HG02759 (cell line): Measurements from ENCODE around the gene NRIP2.

Experiments used
- ATAC-seq: cut with Tn5 transposase; IDR thresholded peaks from one replicate; pipeline ENCODE4 v1.9.1; 2021; ENCODE audit warnings: mild to moderate bottlenecking, moderate library complexity; ENCODE audit not compliant: unreplicated experiment

NRIP2 gene

DNA sequence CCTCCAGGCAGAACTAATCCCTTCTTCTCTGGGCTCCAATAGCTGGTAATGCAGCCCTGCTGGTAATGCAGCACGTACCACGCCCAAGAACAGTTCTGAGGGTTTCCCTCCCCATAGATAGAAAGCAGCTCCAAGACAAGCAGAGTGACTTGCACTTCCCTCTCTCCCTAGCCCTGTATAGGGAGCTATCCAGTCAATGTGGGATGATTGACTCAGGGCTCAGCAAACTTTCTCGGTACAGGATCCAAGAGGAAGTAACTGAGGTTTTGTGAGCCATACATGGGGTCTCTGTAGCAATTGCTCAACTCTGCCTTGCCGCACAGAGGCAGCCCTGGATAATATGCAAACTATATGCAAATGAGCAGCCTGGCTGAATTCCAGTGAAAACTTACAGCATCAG, 55.6 kb downstream of the NRIP2 start:
- ATAC-seq, result no peak

DNA sequence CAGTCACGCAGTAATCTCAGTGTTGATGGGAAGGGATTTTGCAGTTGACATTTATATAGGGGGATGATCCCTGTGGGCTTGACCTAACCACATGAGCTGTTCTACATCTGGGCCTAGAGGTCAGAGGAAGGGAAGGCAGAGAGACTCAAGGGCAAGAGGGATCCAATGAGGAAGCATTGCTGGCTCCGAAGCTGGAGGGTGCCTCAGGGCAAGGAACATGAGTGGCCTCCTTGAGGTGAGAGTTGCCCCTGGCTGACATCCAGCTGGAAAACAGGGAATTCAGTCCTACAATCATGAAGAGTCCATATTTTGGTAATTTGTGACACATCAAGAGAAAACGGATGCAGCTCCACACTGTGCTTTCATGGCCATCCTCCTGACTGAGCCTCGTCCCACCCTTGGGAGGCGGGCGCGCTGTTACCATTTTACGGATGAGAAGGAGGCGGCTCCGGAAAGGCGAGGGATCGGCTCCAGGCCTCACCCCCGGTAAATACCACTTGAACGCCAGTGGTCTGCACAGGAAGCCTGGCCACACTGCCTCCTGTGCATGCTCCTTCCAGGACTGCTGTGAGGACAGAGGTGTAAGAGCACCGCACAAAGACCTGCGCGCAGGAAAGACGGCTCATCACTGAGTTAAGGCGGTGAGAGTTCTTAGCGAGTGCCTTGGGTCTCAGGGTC, 58.6 kb downstream of the NRIP2 start:
- no peak for ATAC-seq

DNA sequence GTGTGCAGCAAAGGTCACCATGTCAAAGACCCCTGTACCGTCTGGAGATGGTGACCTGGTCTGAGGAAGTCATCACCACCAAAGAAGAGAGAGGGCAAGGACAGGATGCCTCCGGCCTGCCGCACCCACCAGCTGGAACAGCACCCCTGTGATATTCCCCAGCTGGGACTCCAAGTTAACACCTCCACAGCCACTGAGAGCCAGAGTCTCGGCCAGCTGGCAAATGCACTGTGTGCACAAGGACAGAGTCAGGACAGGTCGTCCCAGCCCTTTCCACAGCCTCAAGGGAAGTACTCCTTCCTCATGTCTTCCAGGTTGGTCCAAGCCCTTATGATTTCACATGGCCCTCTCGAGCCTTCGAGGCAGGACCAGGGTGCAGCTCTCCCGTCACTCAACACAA, 59.4 kb downstream of the NRIP2 start:
- no peak for ATAC-seq
